GM23338 (cell line): ENCODE results near the gene BNC2.

Experiments used
- CREB1 ChIP-seq: fragments of 250-450 bp; sonication (Bioruptor Pico); IDR thresholded peaks from 2 replicates; pipeline ENCODE4 v1.5.0; 2020; ENCODE audit warnings: low read depth, mild to moderate bottlenecking, moderate library complexity
- CTCF ChIP-seq, 2 experiments: fragments of 200-600 bp in 1 of 2; sonication (generic) in 1 of 2; conservative IDR thresholded peaks; 2 replicates each; pipeline versions ENCODE4 v1.5.1 to v1.6.1; 2016 to 2017; ENCODE audit warnings: antibody characterized with exemption in 2 of 2, low read depth in 2 of 2, mild to moderate bottlenecking in 2 of 2, moderate library complexity in 1 of 2
- ETS1 ChIP-seq: IDR thresholded peaks from 2 replicates; pipeline ENCODE4 v1.6.1; 2016; ENCODE audit warnings: antibody characterized with exemption
- EZH2phosphoT487 ChIP-seq: fragments of 200-600 bp; sonication (generic); IDR thresholded peaks from one replicate; pipeline ENCODE4 v1.8.1; 2018; ENCODE audit warnings: antibody characterized with exemption; ENCODE audit not compliant: unreplicated experiment
- POLR2AphosphoS5 ChIP-seq: IDR thresholded peaks from 2 replicates; pipeline ENCODE4 v1.6.1; 2016; ENCODE audit warnings: antibody characterized with exemption, low read depth
- REST ChIP-seq: IDR thresholded peaks from one replicate; pipeline ENCODE4 v1.6.1; 2018; ENCODE audit warnings: antibody characterized with exemption; ENCODE audit not compliant: unreplicated experiment
- STAT1 ChIP-seq: IDR thresholded peaks from one replicate; pipeline ENCODE4 v1.6.1; 2016; ENCODE audit warnings: antibody characterized with exemption; ENCODE audit not compliant: unreplicated experiment
- ZNF331 ChIP-seq: fragments of 250-450 bp; sonication (Bioruptor Pico); IDR thresholded peaks from 2 replicates; pipeline ENCODE4 v1.5.0; 2020; ENCODE audit warnings: low read depth, mild to moderate bottlenecking, moderate library complexity

- TF ChIP-seq CTCF (conservative IDR thresholded peaks at IDR 0.05; ENCODE audit: low read depth in 2 of 2), result no peak
- no peak for TF ChIP-seq REST
- no peak for TF ChIP-seq ZNF331 (CRISPR knock-in tag)
- no peak for TF ChIP-seq EZH2phosphoT487
- no peak for TF ChIP-seq STAT1
- TF ChIP-seq POLR2AphosphoS5, result no peak
- TF ChIP-seq CREB1, result no peak
- no peak for TF ChIP-seq ETS1
Measured at GRCh38 chr9:16846986-16847385, 23.5 kb downstream of the BNC2 start.
